Stimulated activated CD4-positive, alpha-beta T cell treated with anti-CD3 and anti-CD28 coated beads, Interleukin-1b, Interleukin-23, amount 100 ng/mL, for 24 hours (primary cell): ENCODE results near the gene TPPP3.

Experiments used
- DNase-seq, 4 experiments: peaks; one replicate each; pipeline ENCODE4 v3.0.0-alpha.2; 2020; ENCODE audit warnings: low read depth in 4 of 4, low spot score in 1 of 4

TPPP3 gene

GRCh38 chr16:67350324-67350723 lies 43.0 kb downstream of the TPPP3 start:
- DNase-seq = no peak

- no peak for DNase-seq
Measured at GRCh38 chr16:67349172-67349571, 44.1 kb downstream of the TPPP3 start.

GRCh38 chr16:67346341-67346740 lies 47.0 kb downstream of the TPPP3 start:
- DNase-seq = no peak

- no peak for DNase-seq
Measured at GRCh38 chr16:67345401-67345800, 47.9 kb downstream of the TPPP3 start.

GRCh38 chr16:67342616-67343015 lies 50.7 kb downstream of the TPPP3 start:
- DNase-seq = no peak

- no peak for DNase-seq
Measured at GRCh38 chr16:67341250-67341649, 52.0 kb downstream of the TPPP3 start.
